GM12801 (cell line): ENCODE measurements around the gene SCFD1.

Source experiments
- TF ChIP-seq, protein P1 (sequence below): IDR thresholded peaks from one replicate; pipeline ENCODE4 v1.5.1; 2011; ENCODE audit warnings: control low read depth; ENCODE audit not compliant: insufficient read length; ENCODE audit errors: extremely low read depth

Gene SCFD1

DNA sequence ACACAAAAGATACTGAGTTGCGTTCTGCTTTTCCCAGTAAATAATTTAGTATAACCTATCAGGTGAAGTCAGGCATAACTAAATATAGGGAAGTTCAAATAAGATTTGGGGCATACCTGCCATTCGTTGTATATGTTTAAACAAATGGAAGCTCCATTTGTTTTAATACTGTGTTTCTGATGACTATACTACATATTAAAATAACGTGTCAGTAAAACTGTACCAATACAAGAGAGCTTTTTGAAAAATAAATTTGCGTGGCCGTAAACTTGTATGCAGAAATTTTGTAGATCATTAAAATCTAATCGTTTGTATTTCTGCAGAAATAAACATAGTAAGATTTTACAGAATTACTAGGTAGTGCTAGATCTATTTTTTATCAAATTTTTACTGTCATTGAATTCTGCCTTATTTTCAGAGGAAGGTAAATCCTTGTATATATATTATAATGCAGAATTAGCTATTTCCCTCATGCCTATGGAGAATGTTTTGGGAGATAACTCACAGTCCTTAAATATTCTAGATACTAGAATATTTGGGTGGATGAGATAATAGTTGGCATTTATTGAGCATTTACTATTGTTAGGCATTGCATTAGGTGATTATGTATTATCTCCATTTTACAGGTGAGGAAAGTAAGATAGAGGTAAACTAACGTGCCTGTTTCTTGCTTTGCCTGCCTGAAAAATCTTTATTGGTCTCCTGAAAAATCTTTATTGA is 1.5 kb downstream of the SCFD1 start:
- TF ChIP-seq, protein P1, sequence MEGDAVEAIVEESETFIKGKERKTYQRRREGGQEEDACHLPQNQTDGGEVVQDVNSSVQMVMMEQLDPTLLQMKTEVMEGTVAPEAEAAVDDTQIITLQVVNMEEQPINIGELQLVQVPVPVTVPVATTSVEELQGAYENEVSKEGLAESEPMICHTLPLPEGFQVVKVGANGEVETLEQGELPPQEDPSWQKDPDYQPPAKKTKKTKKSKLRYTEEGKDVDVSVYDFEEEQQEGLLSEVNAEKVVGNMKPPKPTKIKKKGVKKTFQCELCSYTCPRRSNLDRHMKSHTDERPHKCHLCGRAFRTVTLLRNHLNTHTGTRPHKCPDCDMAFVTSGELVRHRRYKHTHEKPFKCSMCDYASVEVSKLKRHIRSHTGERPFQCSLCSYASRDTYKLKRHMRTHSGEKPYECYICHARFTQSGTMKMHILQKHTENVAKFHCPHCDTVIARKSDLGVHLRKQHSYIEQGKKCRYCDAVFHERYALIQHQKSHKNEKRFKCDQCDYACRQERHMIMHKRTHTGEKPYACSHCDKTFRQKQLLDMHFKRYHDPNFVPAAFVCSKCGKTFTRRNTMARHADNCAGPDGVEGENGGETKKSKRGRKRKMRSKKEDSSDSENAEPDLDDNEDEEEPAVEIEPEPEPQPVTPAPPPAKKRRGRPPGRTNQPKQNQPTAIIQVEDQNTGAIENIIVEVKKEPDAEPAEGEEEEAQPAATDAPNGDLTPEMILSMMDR: no peak

DNA sequence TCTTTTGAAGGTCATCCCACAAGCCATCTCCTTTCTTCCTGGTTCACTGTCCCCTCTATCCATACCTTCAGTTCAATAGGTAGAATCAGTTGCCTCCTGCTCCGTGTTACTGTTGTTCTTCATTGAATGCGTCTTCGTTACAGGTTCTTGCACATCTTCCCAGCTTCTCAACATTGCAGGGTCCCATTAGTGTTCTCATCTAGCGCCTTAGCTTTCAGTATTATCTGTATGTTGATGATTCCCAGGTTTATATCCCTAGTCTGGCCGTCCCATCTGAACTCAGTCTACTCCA is 2.0 kb downstream of the SCFD1 start:
- TF ChIP-seq, protein P1: no peak

DNA sequence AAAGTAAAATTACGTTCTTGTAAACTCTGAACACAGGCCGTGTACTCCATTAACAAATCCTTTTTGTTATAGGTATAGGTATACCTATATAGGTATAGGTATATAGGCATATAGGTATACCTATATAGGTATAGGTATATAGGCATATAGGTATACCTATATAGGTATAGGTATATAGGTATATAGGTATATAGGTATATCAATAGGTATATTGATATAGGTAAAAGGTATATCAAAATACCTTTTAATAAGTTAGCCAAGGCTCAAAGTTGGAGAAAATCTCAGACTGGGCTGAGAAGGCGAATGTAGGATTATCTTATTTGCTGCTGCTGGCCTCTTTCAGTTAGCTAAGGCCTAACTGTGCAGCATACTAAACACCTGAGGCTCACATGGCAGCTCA is 3.4 kb downstream of the SCFD1 start:
- TF ChIP-seq, protein P1: no peak

DNA sequence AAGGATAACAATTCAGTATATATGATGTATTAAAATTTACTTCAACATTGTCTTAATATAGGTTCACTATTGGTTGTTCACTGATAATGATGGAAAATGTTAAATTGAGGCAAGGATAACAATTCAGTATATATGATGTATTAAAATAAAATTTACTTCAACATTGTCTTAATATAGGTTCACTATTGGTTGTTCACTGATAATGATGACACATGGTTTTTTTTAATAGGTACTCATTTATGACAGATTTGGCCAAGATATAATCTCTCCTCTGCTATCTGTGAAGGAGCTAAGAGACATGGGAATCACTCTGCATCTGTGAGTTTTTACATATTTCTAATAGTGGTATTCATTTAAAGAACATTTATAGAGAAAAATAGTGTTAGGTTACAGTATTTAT is 8.1 kb downstream of the SCFD1 start:
- TF ChIP-seq, protein P1: no peak

- TF ChIP-seq, protein P1: no peak
Measured at GRCh38 chr14:30632730-30633129, 10.6 kb downstream of the SCFD1 start.

DNA sequence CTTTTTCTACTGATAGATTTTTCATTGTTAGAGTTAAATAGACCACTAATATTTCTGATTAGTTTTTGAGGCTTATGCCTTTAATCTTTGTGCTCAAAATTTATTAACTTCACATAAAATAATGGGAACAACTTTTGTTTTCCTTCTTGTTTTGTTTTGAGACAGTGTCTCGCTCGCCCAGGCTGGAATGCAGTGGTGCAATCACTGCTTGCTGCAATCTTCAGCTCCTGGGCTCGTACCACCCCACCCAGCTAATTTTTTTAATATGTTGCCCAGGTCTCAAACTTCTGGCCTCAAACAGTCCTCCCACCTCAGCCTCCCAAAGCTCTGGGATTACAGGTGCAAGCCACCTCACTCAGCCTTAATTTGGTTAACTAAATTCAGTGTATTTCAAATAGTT is 16.8 kb downstream of the SCFD1 start:
- TF ChIP-seq, protein P1: no peak

DNA sequence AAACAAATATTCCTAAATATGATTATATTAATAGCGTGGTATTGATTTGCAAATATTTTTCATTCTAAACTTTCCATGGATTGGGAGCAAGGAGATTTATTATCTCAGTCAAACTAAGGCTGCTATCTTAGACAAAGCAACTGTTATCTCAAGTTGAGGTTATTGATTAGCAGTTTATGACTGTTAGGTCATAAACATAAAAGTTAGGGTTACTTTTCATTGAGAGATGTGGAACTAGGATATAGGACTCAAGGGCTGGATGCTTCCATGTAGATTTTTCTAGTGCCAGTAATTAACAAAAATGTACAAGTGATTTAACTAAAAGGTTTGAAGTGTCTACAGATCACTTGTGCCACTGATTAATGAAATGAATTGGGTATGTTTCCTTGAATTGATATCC is 19.1 kb downstream of the SCFD1 start:
- TF ChIP-seq, protein P1: no peak
